Effector memory CD4-positive, alpha-beta T cell (primary cell): ENCODE measurements around the gene RAB40AL.
"Not testable (repeated sequence)": the region's sequence is repeated elsewhere in the genome, so short reads cannot be mapped to it uniquely, and the experiment has no call there.

Experiments used
- DNase-seq, 3 donors: peaks; one replicate each; pipeline ENCODE4 v3.0.0-alpha.2; 2020
- H3K27ac ChIP-seq: 2 replicates; pipeline ENCODE4 v1.7.0; 2013; ENCODE audit warnings: mild to moderate bottlenecking, low read length, moderate library complexity; ENCODE audit not compliant: insufficient read depth, poor library complexity, severe bottlenecking
- H3K27me3 ChIP-seq: replicated peaks from 2 replicates; pipeline ENCODE4 v1.7.0; 2013; ENCODE audit warnings: mild to moderate bottlenecking, low read length; ENCODE audit not compliant: insufficient read depth, control insufficient read depth, poor library complexity, severe bottlenecking
- H3K36me3 ChIP-seq: 2 replicates; pipeline ENCODE4 v1.7.0; 2013; ENCODE audit warnings: mild to moderate bottlenecking, low read length, moderate library complexity; ENCODE audit not compliant: control insufficient read depth, insufficient read depth
- H3K4me1 ChIP-seq: 2 replicates; pipeline ENCODE4 v1.7.0; 2013; ENCODE audit warnings: low read length, mild to moderate bottlenecking; ENCODE audit not compliant: control insufficient read depth, insufficient read depth, poor library complexity, severe bottlenecking
- H3K4me3 ChIP-seq: 2 replicates; pipeline ENCODE4 v1.7.0; 2013; ENCODE audit warnings: low read length, low read depth, mild to moderate bottlenecking; ENCODE audit not compliant: insufficient read depth, poor library complexity, severe bottlenecking
- H3K9me3 ChIP-seq: 2 replicates; pipeline ENCODE4 v1.7.0; 2013; ENCODE audit warnings: mild to moderate bottlenecking, low read length, moderate library complexity; ENCODE audit not compliant: control insufficient read depth

The RAB40AL gene

DNA sequence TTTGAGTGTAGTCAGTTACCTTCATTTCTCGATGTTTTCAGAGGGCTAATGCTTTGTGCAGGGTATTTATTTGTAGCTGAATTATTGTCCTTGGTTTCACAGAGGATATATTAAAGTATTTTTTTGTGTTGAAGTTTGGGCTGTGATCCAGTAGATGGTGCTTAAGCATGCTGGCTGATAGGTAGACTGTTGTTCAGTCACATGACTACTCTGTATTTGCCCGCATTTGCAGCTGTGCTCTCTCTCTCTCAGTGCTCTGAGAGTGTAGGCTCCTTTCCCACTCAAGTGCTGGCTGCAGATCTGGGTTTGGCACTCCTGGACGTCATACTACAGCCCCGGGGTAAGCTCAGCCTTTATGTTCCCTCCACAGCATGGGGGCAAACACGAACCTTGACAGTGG lies 21.7 kb downstream of the RAB40AL start:
- H3K27ac ChIP-seq: no peak overlapping the region
- no peak overlapping the region for H3K4me3 ChIP-seq
- no peaks in the 10 kb centered on the region for H3K36me3 ChIP-seq
- H3K27me3 ChIP-seq: no peaks in the 10 kb centered on the region
- DNase-seq: no peak
- H3K4me1 ChIP-seq: no peaks in the 10 kb centered on the region
- no peaks in the 10 kb centered on the region for H3K9me3 ChIP-seq

DNA sequence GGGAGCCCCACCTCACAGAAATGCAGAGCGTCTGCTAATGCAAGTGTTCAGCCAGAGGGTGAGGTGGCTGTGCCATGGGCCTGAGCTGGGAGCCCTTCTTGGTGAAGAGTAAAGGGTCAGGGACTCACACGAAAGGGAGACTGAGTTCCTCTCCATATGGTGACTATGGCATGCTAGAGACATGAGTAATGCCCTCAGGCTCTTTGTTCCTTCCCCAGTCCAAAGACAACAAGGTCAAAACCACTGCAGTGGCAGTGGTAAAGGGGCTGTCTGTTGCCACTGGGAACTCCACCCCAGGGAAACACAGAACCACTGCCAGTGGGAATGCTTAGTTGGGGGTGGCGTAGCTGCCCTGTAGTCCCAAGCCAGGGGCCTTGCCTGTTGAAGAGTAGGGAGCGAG lies 22.4 kb downstream of the RAB40AL start:
- H3K27ac ChIP-seq: no peak overlapping the region

DNA sequence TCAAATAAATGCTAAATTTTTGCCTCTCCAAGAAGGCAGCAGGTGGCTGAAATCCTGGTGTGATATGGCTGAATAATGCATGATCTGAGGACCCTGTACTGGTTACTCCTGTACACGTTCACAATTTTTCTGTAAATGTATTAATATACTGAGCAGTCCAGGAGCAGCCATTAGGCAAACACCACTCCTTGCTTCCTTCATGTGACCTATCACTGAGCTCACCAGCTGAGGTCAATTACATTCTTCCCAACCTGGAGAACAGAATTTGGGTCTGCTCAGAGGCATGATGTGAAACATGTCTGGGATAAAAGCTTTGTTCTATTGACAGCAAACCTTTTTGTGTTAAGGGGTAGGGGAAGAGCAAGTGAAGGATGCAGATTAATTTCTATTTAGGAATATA lies 26.9 kb downstream of the RAB40AL start:
- H3K36me3 ChIP-seq: no peaks in the 10 kb centered on the region
- DNase-seq: no peak
- no peaks in the 10 kb centered on the region for H3K27me3 ChIP-seq
- no peaks in the 10 kb centered on the region for H3K9me3 ChIP-seq
- no peak overlapping the region for H3K27ac ChIP-seq
- no peak overlapping the region for H3K4me3 ChIP-seq
- no peaks in the 10 kb centered on the region for H3K4me1 ChIP-seq

More for the DNA sequence above, 22.4 kb downstream of the RAB40AL start:
- DNase-seq: no peak
- Histone ChIP-seq H3K36me3 (no peaks in the 10 kb centered on the region), H3K9me3 (no peaks in the 10 kb centered on the region), H3K4me1 (no peaks in the 10 kb centered on the region), H3K4me3 (no peak overlapping the region), H3K27me3 (no peaks in the 10 kb centered on the region)

DNA sequence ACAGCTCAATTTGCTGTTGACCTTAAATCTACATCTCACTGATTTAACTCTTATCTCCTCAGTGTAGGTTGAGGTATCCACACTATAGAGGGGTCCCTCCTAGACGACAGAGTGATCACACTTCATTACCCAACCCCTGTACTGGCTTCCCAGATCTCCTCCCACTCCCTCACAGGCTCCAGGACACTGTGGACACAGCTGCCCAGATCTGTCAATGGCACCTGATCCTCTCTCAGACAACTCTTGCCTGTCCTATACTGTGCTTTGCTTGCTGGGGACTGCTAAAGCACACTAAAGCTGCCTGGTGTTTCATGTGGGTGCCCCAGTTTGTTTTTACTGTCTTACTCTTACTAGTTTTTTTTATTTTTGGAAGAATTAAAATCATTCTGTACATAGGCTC lies 27.9 kb downstream of the RAB40AL start:
- Histone ChIP-seq H3K36me3 (no peaks in the 10 kb centered on the region), H3K27me3 (no peaks in the 10 kb centered on the region), H3K4me1 (no peaks in the 10 kb centered on the region), H3K9me3 (no peaks in the 10 kb centered on the region), H3K4me3 (no peak overlapping the region), H3K27ac (no peak overlapping the region)
- DNase-seq: no peak

DNA sequence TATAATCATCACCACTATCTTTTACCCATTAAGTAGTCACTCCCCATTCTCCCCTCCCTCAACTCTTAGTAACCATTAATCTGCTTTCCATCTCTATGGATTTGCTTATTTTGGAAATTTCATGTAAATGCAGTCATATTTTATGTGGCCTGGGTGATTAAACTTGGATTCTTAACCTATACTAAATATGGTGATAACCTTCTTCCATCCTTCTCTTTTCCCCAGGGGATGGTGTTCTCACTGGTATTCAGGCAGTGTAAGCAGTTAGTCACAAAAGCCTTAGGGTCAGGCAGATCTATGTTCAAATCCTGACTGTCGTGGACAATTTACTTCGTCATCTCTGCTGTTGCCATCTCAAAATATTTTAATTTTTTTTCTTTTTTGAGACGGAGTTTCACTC lies 29.6 kb downstream of the RAB40AL start:
- H3K4me3 ChIP-seq: no peak overlapping the region
- H3K27me3 ChIP-seq: no peaks in the 10 kb centered on the region
- no peaks in the 10 kb centered on the region for H3K4me1 ChIP-seq
- no peak overlapping the region for H3K27ac ChIP-seq
- H3K9me3 ChIP-seq: no peaks in the 10 kb centered on the region
- no peak for DNase-seq
- no peaks in the 10 kb centered on the region for H3K36me3 ChIP-seq

DNA sequence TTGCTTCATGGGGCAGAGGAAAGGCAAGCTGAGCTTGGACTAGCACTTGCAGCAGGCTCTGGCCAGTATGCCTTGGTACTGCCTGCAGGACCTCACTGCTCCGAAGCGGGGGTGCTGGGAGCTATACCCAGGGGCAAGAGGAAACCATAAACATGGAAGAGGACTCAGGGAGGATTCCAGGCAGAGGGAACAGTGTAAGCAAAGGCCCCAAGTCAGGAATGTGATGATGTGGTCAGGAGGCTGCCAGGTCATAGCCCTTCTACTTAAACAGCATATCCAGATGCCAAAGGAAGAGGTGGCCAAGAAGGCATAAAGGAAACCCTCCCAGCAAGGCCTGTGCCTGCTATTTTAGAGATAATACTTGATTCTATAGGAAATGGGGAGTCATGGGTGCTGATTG lies 31.1 kb downstream of the RAB40AL start:
- no peaks in the 10 kb centered on the region for H3K27me3 ChIP-seq
- no peaks in the 10 kb centered on the region for H3K36me3 ChIP-seq
- no peaks in the 10 kb centered on the region for H3K9me3 ChIP-seq
- DNase-seq: no peak
- H3K4me3 ChIP-seq: no peak overlapping the region
- no peak overlapping the region for H3K27ac ChIP-seq
- no peaks in the 10 kb centered on the region for H3K4me1 ChIP-seq

DNA sequence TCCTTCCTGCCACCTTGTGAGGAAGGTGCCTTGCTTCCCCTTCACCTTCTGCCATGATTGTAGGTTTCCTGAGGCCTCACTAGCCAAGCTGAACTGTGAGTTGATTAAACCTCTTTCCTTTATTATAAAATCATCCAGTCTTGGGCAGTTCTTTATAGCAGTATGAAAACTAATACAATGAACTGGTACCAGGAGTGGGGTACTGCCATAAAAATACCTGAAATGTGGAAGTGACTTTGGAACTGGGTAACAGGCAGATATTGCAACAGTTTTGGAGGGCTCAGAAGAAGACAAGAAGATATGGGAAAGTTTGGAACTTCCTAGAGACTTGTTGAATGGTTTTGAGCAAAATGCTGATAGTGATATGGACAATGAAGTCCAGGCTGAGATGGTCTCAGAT lies 34.5 kb downstream of the RAB40AL start:
- H3K36me3 ChIP-seq, H3K9me3 ChIP-seq, H3K4me1 ChIP-seq, H3K27ac ChIP-seq, H3K27me3 ChIP-seq, H3K4me3 ChIP-seq, DNase-seq: not testable (repeated sequence)

DNA sequence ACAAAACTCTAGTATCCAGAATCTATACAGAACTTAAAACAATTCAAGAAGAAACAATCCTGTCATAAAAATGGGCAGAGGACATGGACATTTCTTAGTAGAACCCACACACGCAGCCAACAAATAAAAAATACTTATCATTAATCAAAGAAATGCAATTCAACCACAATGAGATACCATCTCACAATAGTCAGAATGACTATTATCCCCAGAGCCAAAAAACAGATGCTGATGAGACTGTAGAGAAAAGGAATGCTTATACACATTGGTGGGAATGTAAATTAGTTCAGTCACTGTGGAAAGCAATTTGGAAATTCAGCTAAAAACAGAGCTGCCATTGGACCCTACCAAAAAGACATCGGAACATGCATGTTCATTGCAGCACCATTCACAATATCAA lies 37.9 kb downstream of the RAB40AL start:
- DNase-seq: no peak

DNA sequence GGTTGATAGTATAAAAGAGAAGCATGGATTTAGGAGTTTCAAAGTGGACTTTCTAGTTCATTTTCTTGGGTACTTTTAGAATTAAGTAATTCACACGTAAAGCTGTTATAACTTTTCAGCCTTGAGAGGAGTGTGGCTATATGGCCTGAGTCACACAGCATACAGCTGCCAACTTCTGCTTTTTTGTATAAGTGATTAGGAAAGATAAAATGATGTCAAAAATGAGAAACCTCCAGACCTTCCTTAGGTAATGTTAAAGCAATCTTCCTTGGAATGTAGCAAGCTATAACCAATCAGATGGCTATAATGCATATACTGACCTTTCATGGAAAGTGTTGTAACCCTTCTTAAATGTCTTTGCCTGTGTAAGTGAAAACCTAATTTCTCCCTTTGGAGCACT lies 39.2 kb downstream of the RAB40AL start:
- Histone ChIP-seq H3K4me3 (no peak overlapping the region), H3K27ac (no peak overlapping the region), H3K36me3 (no peaks in the 10 kb centered on the region), H3K4me1 (no peaks in the 10 kb centered on the region), H3K27me3 (no peaks in the 10 kb centered on the region), H3K9me3 (no peaks in the 10 kb centered on the region)
- DNase-seq: no peak

More for the DNA sequence above, 37.9 kb downstream of the RAB40AL start:
- Histone ChIP-seq H3K36me3 (no peaks in the 10 kb centered on the region), H3K9me3 (no peaks in the 10 kb centered on the region), H3K27ac (no peak overlapping the region), H3K4me3 (no peak overlapping the region), H3K27me3 (no peaks in the 10 kb centered on the region), H3K4me1 (no peaks in the 10 kb centered on the region)

DNA sequence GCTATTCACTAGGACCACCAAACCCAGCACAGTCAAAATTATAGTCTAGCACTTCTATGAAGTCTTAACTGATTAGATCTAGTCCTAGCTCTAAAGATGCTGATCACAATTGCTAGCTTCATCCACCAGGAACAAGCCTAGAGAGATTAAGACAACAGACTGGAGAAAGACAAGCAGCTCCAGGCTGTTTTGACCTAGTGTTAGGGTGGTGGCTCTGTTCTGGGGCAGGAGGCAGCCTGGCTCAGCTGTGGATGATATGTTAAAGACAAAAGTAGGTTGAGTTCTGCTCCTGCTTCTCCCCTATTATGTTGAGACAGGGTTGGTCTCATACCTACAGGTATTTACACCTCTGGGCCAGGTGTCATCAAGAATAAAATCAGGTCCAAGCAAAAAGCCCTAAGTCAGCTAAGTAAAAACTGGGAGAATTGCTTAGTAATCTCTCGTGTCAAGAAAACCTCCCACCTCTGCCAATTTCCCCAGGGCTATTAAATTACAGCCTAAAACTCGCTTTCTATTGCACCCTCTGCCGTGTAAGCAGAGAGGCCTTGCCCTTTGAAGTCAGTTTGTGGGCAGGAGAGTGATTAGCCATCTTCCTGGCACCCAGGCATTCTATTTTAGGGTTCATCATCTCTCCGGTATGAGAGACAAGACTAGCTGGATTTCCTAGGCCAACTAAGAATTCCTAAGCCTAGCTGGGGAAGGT lies 39.9 kb downstream of the RAB40AL start:
- Histone ChIP-seq H3K27ac (no peak overlapping the region), H3K36me3 (no peaks in the 10 kb centered on the region), H3K9me3 (no peaks in the 10 kb centered on the region), H3K4me3 (no peak overlapping the region), H3K27me3 (no peaks in the 10 kb centered on the region), H3K4me1 (no peaks in the 10 kb centered on the region)
- DNase-seq: no peak
